Endothelial cell of umbilical vein (primary cell): Measurements from ENCODE around the gene VWA8. TPM values are rescaled to one million over a fixed set of nuclear protein-coding genes. Genes with fewer than 3 reads are reported as not detected.

Source experiments
- BruUV-seq: library from RNA; stranded (reverse); fragments of 400-500 nt; replicated peaks from 2 replicates; lab custom pipeline; 2021; lab: Mats Ljungman, UMichigan
- CTCF ChIA-PET: fragments of 300-600, 350-600 bp; sonication (Branson Sonifier 250); formaldehyde crosslinking; loops from one replicate; lab custom pipeline; 2021; ENCODE audit warnings: antibody characterized with exemption, inconsistent platforms; lab: Charles Lee
- POLR2A ChIA-PET: fragments of 300-600, 350-600 bp; sonication (Branson Sonifier 250); formaldehyde crosslinking; loops from one replicate; lab custom pipeline; 2021; ENCODE audit warnings: antibody characterized with exemption, inconsistent platforms; lab: Charles Lee
- DNase-seq: peaks from one replicate; pipeline ENCODE4 v3.0.0-alpha.2; 2011; ENCODE audit warnings: low read depth, low spot score
- FAIRE-seq: peaks from 2 replicates; lab custom pipeline; 2011; peaks lifted over from hg19 to GRCh38; lab: Jason Lieb, UNC
- H2AFZ ChIP-seq: 2 replicates; pipeline ENCODE4 v1.6.0; 2012; ENCODE audit warnings: low read depth, low read length, control low read depth, inconsistent platforms
- H3K27ac ChIP-seq: 2 replicates; pipeline ENCODE4 v1.5.1; 2011; ENCODE audit warnings: low read depth, mild to moderate bottlenecking, control low read depth, low read length, moderate library complexity; ENCODE audit not compliant: insufficient read depth
- H3K27me3 ChIP-seq, 2 experiments: 2 replicates each; pipeline versions ENCODE4 v1.6.0 to v1.6.1; 2011; ENCODE audit warnings: low read length in 2 of 2, mixed read lengths in 1 of 2; ENCODE audit not compliant: control insufficient read depth in 2 of 2, insufficient read depth in 2 of 2
- H3K36me3 ChIP-seq, 2 experiments: 2 replicates in 1 of 2; 3 replicates in 1 of 2; pipeline ENCODE4 v1.5.1; 2011; ENCODE audit warnings: low read length in 2 of 2, mild to moderate bottlenecking in 1 of 2, moderate library complexity in 1 of 2; ENCODE audit not compliant: control insufficient read depth in 2 of 2, insufficient read depth in 2 of 2; ENCODE audit errors: extremely low read depth in 1 of 2
- H3K4me1 ChIP-seq: 3 replicates; pipeline ENCODE4 v1.5.1; 2011; ENCODE audit warnings: mild to moderate bottlenecking, low read length; ENCODE audit not compliant: control insufficient read depth, insufficient read depth; ENCODE audit errors: extremely low read depth
- H3K4me2 ChIP-seq: 2 replicates; pipeline ENCODE4 v1.6.1; 2011; ENCODE audit warnings: low read length, control low read depth, mixed read lengths; ENCODE audit not compliant: insufficient read depth
- H3K4me3 ChIP-seq, 3 experiments: fragments of 200-600 bp in 1 of 3; sonication (generic), shearing (Covaris generic) in 1 of 3; replicated peaks in 1 of 3; 2 replicates each; pipeline ENCODE4 v1.5.1; 2011 to 2016; ENCODE audit warnings: control low read depth in 3 of 3, low read length in 3 of 3, mild to moderate bottlenecking in 2 of 3, inconsistent platforms in 1 of 3, low read depth in 1 of 3, moderate library complexity in 1 of 3; ENCODE audit not compliant: insufficient read depth in 1 of 3
- H3K79me2 ChIP-seq: 2 replicates; pipeline ENCODE4 v1.6.0; 2012; ENCODE audit warnings: low read length, inconsistent platforms; ENCODE audit not compliant: control insufficient read depth, insufficient read depth
- H3K9ac ChIP-seq: replicated peaks from 2 replicates; pipeline ENCODE3; 2011; ENCODE audit warnings: low read length, control low read depth; ENCODE audit not compliant: insufficient read depth; ENCODE audit errors: extremely low read depth
- H3K9me1 ChIP-seq: replicated peaks from 3 replicates; pipeline ENCODE4 v1.6.0; 2011; ENCODE audit warnings: mild to moderate bottlenecking, low read length; ENCODE audit not compliant: control insufficient read depth, insufficient read depth; ENCODE audit errors: extremely low read depth
- H3K9me3 ChIP-seq: replicated peaks from 2 replicates; pipeline ENCODE4 v1.5.1; 2012; ENCODE audit warnings: low read length, inconsistent platforms; ENCODE audit not compliant: control insufficient read depth, insufficient read depth
- H4K20me1 ChIP-seq: replicated peaks from 2 replicates; pipeline ENCODE3; 2011; ENCODE audit warnings: mild to moderate bottlenecking, low read length; ENCODE audit not compliant: control insufficient read depth, insufficient read depth; ENCODE audit errors: extremely low read depth
- EZH2 ChIP-seq: IDR thresholded peaks from 2 replicates; pipeline ENCODE4 v1.6.1; 2012; ENCODE audit warnings: borderline replicate concordance, low read depth, mild to moderate bottlenecking, moderate library complexity, low read length, inconsistent platforms; ENCODE audit not compliant: severe bottlenecking
- FOS ChIP-seq: IDR thresholded peaks from 2 replicates; pipeline ENCODE4 v1.6.1; 2011; ENCODE audit warnings: mild to moderate bottlenecking, low read length, moderate library complexity, borderline replicate concordance; ENCODE audit not compliant: insufficient read depth
- GATA2 ChIP-seq: IDR thresholded peaks from 2 replicates; pipeline ENCODE4 v1.7.0; 2011; ENCODE audit warnings: low read depth, mild to moderate bottlenecking, moderate library complexity, mixed read lengths, low read length; ENCODE audit not compliant: insufficient read length, insufficient read depth
- JUN ChIP-seq: IDR thresholded peaks from 2 replicates; pipeline ENCODE4 v1.6.1; 2011; ENCODE audit warnings: borderline replicate concordance, low read depth; ENCODE audit not compliant: insufficient read length, insufficient read depth
- MAX ChIP-seq: IDR thresholded peaks from 2 replicates; pipeline ENCODE4 v1.6.1; 2011; ENCODE audit not compliant: insufficient read depth, insufficient read length
- MYC ChIP-seq: IDR thresholded peaks from one replicate; pipeline ENCODE4 v1.6.1; 2011; ENCODE audit warnings: mild to moderate bottlenecking, low read depth, low read length
- POLR2A ChIP-seq: IDR thresholded peaks from 2 replicates; pipeline ENCODE4 v1.6.1; 2012; ENCODE audit warnings: low read depth, mild to moderate bottlenecking, control low read depth, low read length
- POLR2AphosphoS5 ChIP-seq: IDR thresholded peaks from 2 replicates; pipeline ENCODE4 v1.6.1; 2012; ENCODE audit warnings: low read depth, mild to moderate bottlenecking, control low read depth, low read length, moderate library complexity; ENCODE audit not compliant: insufficient read depth
- dilution Hi-C: fragments of 300-500 bp; cut with MboI; formaldehyde crosslinking; loops from one replicate; pipeline ENCODE4 v1.15.0; 2019; ENCODE audit warnings: low sequenced_read_pairs; ENCODE audit not compliant: extremely low pct_ligation_motif_present
- intact Hi-C: fragments of 100-400 bp; cut with micrococcal nuclease; formaldehyde crosslinking; loops from one replicate; pipeline ENCODE4 v1.10.0; 2022
- polyA plus RNA-seq, 4 experiments: library from polyadenylated mRNA; depleted of rRNA in 3 of 4; stranded (reverse) in 3 of 4; unstranded in 1 of 4; fragments of >200 nt; gene quantifications; 2 replicates each; pipeline versions ENCODE4 v1.2.1 to v1.2.3, GENCODE V29; 2011 to 2012; ENCODE audit warnings: missing spikeins in 1 of 4
- total RNA-seq: library from RNA; stranded (reverse); gene quantifications from 2 replicates; pipeline ENCODE4 v1.2.3, GENCODE V29; 2021
- TF ChIP-seq, protein P1 (sequence below), 2 donors: IDR thresholded peaks; 1 replicate in 1 of 2; 2 replicates in 1 of 2; pipeline ENCODE4 v1.5.1; 2011; ENCODE audit warnings: low read length in 2 of 2, mild to moderate bottlenecking in 2 of 2, moderate library complexity in 2 of 2, control low read depth in 1 of 2, inconsistent platforms in 1 of 2, low read depth in 1 of 2; ENCODE audit not compliant: insufficient read depth in 1 of 2; ENCODE audit errors: extremely low read depth in 1 of 2

VWA8 gene
- total and polyA plus RNA-seq, 2 donors (not counting 3 experiments of a cell fraction or from before 2014, with no cell fraction given), result 2.9 to 11.3 TPM

DNA sequence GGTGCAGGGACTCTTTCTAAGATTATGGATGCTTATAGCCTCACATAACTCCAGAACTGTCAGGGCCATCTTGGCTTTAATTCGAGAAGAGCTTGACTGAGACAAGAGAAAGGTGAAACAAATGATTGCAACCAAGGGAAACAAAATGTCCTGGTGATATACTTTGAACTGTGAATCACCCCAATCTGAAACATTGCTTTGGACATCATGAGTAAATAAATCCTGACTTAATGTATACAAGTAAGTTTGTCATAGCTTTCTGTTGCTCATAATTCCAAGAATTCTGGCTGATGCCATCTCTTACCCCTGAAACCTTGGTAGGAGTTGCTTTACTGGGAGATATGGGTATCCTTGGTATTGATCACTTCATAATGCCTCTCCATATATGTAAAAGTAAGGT lies 5.8 kb upstream of the VWA8 start:
- ChIA-PET POLR2A (no interaction called here), CTCF (interaction anchor here (0.9 to 1.0 kb wide), 3 partner anchors 12 to 299 kb away, joined by 3 to 4 read pairs (median 3); no protein-coding TSS in a partner anchor)
- BruUV-seq, result no TSS peak

More for the DNA sequence above, 5.8 kb upstream of the VWA8 start:
- no peaks in the 10 kb centered on the region for H3K9me1 ChIP-seq
- no peak overlapping the region for H3K9ac ChIP-seq
- intact Hi-C loops (no loop called here), dilution Hi-C loops (no loop called here)
- FAIRE-seq (no peak), DNase-seq (no peak)
- no peak overlapping the region for H3K4me3 ChIP-seq
- no peak overlapping the region for H3K27ac ChIP-seq
- H3K36me3 ChIP-seq, result no peaks in the 10 kb centered on the region
- no peaks in the 10 kb centered on the region for H4K20me1 ChIP-seq
- no peak overlapping the region for H2AFZ ChIP-seq
- H3K9me3 ChIP-seq, result no peaks in the 10 kb centered on the region
- no peaks in the 10 kb centered on the region for H3K27me3 ChIP-seq
- H3K4me1 ChIP-seq, result no peaks in the 10 kb centered on the region
- H3K4me2 ChIP-seq, result no peak overlapping the region
- H3K79me2 ChIP-seq, result no peaks in the 10 kb centered on the region
- TF ChIP-seq GATA2 (no peak), MAX (no peak), EZH2 (no peak), POLR2A (no peak), JUN (no peak), MYC (no peak), FOS (no peak), POLR2AphosphoS5 (no peak)
- TF ChIP-seq, protein P1, sequence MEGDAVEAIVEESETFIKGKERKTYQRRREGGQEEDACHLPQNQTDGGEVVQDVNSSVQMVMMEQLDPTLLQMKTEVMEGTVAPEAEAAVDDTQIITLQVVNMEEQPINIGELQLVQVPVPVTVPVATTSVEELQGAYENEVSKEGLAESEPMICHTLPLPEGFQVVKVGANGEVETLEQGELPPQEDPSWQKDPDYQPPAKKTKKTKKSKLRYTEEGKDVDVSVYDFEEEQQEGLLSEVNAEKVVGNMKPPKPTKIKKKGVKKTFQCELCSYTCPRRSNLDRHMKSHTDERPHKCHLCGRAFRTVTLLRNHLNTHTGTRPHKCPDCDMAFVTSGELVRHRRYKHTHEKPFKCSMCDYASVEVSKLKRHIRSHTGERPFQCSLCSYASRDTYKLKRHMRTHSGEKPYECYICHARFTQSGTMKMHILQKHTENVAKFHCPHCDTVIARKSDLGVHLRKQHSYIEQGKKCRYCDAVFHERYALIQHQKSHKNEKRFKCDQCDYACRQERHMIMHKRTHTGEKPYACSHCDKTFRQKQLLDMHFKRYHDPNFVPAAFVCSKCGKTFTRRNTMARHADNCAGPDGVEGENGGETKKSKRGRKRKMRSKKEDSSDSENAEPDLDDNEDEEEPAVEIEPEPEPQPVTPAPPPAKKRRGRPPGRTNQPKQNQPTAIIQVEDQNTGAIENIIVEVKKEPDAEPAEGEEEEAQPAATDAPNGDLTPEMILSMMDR (IDR thresholded peaks at IDR 0.05; ENCODE audit: extremely low read depth in 1 of 2, insufficient read depth in 1 of 2, low read depth in 1 of 2, low read length in 2 of 2), result no peak
